Small intestine (tissue), 7 donors: Measurements from ENCODE around the gene VEPH1. TPM values are rescaled to one million over a fixed set of nuclear protein-coding genes. Genes with fewer than 3 reads are reported as not detected.

Experiments
- DNase-seq, 2 donors: peaks; one replicate each; pipeline versions ENCODE4 v3.0.0 to v3.0.0-alpha.2; 2013
- FAIRE-seq: peaks from 2 replicates; lab custom pipeline; 2012; peaks lifted over from hg19 to GRCh38; lab: Jason Lieb, UNC
- H3K27ac ChIP-seq, 3 donors: one replicate each; pipeline ENCODE4 v1.5.1; 2013; ENCODE audit warnings: low read length in 2 of 3, mild to moderate bottlenecking in 2 of 3, control low read depth in 1 of 3, inconsistent platforms in 1 of 3, low read depth in 1 of 3, moderate library complexity in 1 of 3
- H3K27me3 ChIP-seq, 3 donors: one replicate each; pipeline ENCODE4 v1.6.1; 2013; ENCODE audit warnings: low read length in 3 of 3, inconsistent platforms in 1 of 3; ENCODE audit not compliant: control insufficient read depth in 3 of 3, insufficient read depth in 3 of 3
- H3K36me3 ChIP-seq, 3 donors: one replicate each; pipeline ENCODE4 v1.6.1; 2013; ENCODE audit warnings: low read length in 3 of 3, inconsistent platforms in 1 of 3, low read depth in 1 of 3, mild to moderate bottlenecking in 1 of 3, moderate library complexity in 1 of 3; ENCODE audit not compliant: control insufficient read depth in 3 of 3, insufficient read depth in 2 of 3
- H3K4me1 ChIP-seq, 3 donors: one replicate each; pipeline ENCODE4 v1.6.1; 2013; ENCODE audit warnings: low read length in 2 of 3, inconsistent platforms in 1 of 3, low read depth in 1 of 3, mild to moderate bottlenecking in 1 of 3, moderate library complexity in 1 of 3; ENCODE audit not compliant: control insufficient read depth in 3 of 3, insufficient read depth in 2 of 3
- H3K4me3 ChIP-seq, 3 donors: one replicate each; pipeline ENCODE4 v1.5.1; 2013; ENCODE audit warnings: low read length in 3 of 3, control low read depth in 1 of 3, inconsistent platforms in 1 of 3, low read depth in 1 of 3, mild to moderate bottlenecking in 1 of 3, moderate library complexity in 1 of 3
- H3K9me3 ChIP-seq, 2 donors: one replicate each; pipeline ENCODE4 v1.6.1; 2013; ENCODE audit warnings: low read depth in 1 of 2, low read length in 1 of 2; ENCODE audit not compliant: control insufficient read depth in 2 of 2, insufficient read depth in 1 of 2
- WGBS, 3 donors: extraction: QIAGEN DNeasy Blood & Tissue Kit; methylation state at CpG; one replicate each; pipeline ENCODE4 v1.1.7; 2013; 5-methylcytosine and 5-hydroxymethylcytosine counted together
- polyA plus RNA-seq, 4 donors: library from polyadenylated mRNA; stranded (reverse) in 3 of 4; unstranded in 1 of 4; fragments of 200-250 nt in 3 of 4; fragments of 120-200 nt in 1 of 4; gene quantifications; one replicate each; pipeline versions ENCODE4 v1.2.1 to v1.2.3, GENCODE V29; 2013
- donor health status: healthy with polysubstance abuse.
- donor health status: control.
- donor health status: control.
- donor health status: Bipolar disorder and iron deficiency.
- donor health status: healthy.

VEPH1 gene
- polyA plus RNA-seq, 4 donors: 0.04 to 0.18 TPM; not detected in 2

GRCh38 chr3:157375342-157375986 lies 127.8 kb downstream of the VEPH1 start:
- H3K27ac ChIP-seq: no peak overlapping the region
- H3K9me3 ChIP-seq: no peaks in the 10 kb centered on the region
- FAIRE-seq (no peak), DNase-seq (no peak)
- H3K27me3 ChIP-seq: no peaks in the 10 kb centered on the region
- WGBS, 3 donors: 55 to 68% (median 60%) methylated on average over 4 of the region's 4 CpGs
- no peaks in the 10 kb centered on the region for H3K4me1 ChIP-seq
- H3K4me3 ChIP-seq: no peak overlapping the region
- H3K36me3 ChIP-seq: no peaks in the 10 kb centered on the region

GRCh38 chr3:157374933-157375332 lies 128.3 kb downstream of the VEPH1 start:
- DNase-seq (no peak), FAIRE-seq (no peak)
- H3K27me3 ChIP-seq: no peaks in the 10 kb centered on the region
- no peaks in the 10 kb centered on the region for H3K9me3 ChIP-seq
- H3K4me3 ChIP-seq: no peak overlapping the region
- no peaks in the 10 kb centered on the region for H3K4me1 ChIP-seq
- H3K36me3 ChIP-seq: no peaks in the 10 kb centered on the region
- 95 to 96% (median 96%) methylated on average over 3 of the region's 3 CpGs for WGBS, 3 donors
- no peak overlapping the region for H3K27ac ChIP-seq

GRCh38 chr3:157373783-157374182 lies 129.4 kb downstream of the VEPH1 start:
- WGBS, 3 donors: 73 to 80% (median 74%) methylated on average over 6 of the region's 6 CpGs
- Histone ChIP-seq H3K27ac (no peak overlapping the region), H3K36me3 (no peaks in the 10 kb centered on the region), H3K27me3 (no peaks in the 10 kb centered on the region), H3K4me3 (no peak overlapping the region), H3K4me1 (no peaks in the 10 kb centered on the region), H3K9me3 (no peaks in the 10 kb centered on the region)
- no peak for FAIRE-seq
- DNase-seq: no peak

GRCh38 chr3:157370867-157371266 lies 132.3 kb downstream of the VEPH1 start:
- Histone ChIP-seq H3K36me3 (no peaks in the 10 kb centered on the region), H3K27me3 (no peaks in the 10 kb centered on the region), H3K4me3 (no peak overlapping the region), H3K27ac (no peak overlapping the region), H3K9me3 (no peaks in the 10 kb centered on the region), H3K4me1 (no peaks in the 10 kb centered on the region)
- DNase-seq: no peak
- WGBS, 3 donors: 52 to 80% (median 71%) methylated on average over 2 of the region's 2 CpGs
- no peak for FAIRE-seq

DNA sequence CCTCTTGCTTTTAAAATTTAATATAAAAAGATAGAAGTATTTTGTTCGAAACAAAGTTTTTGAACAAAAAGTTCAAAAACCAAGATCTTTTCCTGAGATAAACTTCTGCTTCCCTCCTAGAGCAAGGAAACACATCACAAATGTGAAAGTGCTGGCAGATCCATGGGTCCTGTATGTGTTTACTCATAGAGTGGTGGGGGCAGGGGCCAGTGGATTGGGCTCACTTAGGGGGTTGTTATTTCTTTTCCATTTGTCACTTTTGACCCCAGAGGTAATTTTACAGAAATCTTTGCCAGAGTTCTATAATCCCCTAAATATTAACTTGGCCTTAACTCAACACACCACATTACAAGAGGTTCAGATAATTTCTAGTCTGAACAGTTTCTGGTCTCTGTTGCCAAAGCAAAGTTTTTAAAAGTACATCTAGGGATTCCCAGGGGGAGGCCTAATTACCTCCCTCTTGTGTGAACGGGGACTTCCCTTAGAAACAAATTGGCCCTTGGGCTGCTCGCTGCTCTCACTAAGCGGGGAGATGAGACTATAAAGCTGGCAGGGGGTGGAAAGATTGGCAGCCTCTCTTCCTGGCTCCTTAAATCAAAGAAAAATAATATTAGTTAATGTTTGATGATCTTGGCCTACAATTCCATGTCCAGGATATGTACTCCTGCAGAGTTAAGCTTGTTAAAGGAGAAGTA lies 133.3 kb downstream of the VEPH1 start:
- Histone ChIP-seq H3K27me3 (no peaks in the 10 kb centered on the region), H3K27ac (no peak overlapping the region), H3K4me1 (no peaks in the 10 kb centered on the region), H3K4me3 (no peak overlapping the region), H3K9me3 (no peaks in the 10 kb centered on the region), H3K36me3 (no peaks in the 10 kb centered on the region)
- 41 to 44% (median 43%) methylated on average over 4 of the region's 4 CpGs for WGBS, 3 donors
- DNase-seq (no peak), FAIRE-seq (no peak)

DNA sequence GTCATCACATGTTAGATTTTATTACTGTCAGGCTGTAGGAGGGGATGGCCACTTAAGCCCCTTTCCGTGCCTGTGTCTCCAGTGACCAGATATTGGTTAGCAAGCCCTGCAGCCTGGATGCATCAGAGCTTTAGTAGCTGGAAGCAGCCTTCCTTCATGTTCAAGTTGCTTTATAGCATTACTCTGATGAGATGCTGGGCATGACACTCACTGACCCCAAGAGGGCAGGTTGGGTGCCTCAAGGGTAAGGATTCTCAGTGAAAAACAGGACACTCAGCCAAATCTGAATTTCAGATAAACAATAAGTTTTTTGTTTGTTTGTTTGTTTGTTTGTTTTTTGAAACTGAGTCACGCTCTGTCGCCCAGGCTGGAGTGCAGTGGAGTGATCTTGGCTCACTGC lies 135.0 kb downstream of the VEPH1 start:
- Histone ChIP-seq H3K27ac (no peak overlapping the region), H3K27me3 (no peaks in the 10 kb centered on the region), H3K36me3 (no peaks in the 10 kb centered on the region), H3K4me1 (no peaks in the 10 kb centered on the region), H3K9me3 (no peaks in the 10 kb centered on the region), H3K4me3 (no peak overlapping the region)
- DNase-seq (no peak), FAIRE-seq (no peak)
- 86 to 91% (median 88%) methylated on average over 3 of the region's 3 CpGs for WGBS, 3 donors

DNA sequence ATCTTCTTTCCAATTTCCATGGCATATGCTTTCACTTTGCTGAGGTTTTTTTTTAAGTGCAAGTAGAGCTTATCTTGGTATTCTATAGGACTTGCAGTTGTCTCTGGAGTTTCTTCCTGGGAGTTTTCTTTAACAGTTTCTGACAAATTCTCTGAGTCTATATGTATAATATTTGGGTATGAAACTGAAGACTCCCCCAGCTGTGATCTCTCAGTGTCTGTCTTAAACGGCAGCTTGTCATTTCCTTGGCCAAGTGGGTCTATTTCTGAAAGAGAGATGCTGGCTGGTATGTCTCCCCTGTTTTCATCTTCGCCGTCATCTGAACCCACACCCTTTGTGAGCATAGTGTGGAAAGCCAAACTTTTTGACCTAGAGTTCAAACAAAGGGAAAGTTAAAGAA lies 139.8 kb downstream of the VEPH1 start:
- Histone ChIP-seq H3K4me3 (no peak overlapping the region), H3K4me1 (no peaks in the 10 kb centered on the region), H3K27ac (no peak overlapping the region), H3K9me3 (no peaks in the 10 kb centered on the region), H3K36me3 (no peaks in the 10 kb centered on the region), H3K27me3 (no peaks in the 10 kb centered on the region)
- FAIRE-seq (no peak), DNase-seq (no peak)
- WGBS, 3 donors: 72 to 90% (median 86%) methylated on average over 3 of the region's 3 CpGs

DNA sequence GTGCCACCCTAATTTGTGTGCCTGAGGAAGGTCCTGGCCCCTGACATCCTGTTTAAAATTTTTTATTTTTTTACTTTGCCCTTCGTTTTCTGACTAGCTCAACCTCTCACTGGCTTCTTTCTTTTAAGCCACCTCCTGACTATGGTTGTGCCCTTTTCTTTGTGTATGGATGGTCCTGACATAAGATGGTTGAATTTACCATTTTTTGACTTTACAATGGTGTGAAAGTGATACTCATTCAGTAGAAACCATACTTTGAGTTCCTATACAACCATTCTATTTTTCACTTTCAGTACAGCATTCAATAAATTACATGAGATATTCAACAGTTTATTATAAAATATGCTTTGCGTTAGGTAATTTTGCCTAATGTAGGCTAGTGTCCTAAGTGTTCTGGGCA lies 140.9 kb downstream of the VEPH1 start:
- 68 to 75% (median 73%) methylated on average over 2 of the region's 2 CpGs for WGBS, 3 donors
- H3K9me3 ChIP-seq: no peaks in the 10 kb centered on the region
- no peaks in the 10 kb centered on the region for H3K36me3 ChIP-seq
- H3K4me1 ChIP-seq: no peaks in the 10 kb centered on the region
- no peak for DNase-seq
- no peak overlapping the region for H3K27ac ChIP-seq
- H3K27me3 ChIP-seq: no peaks in the 10 kb centered on the region
- H3K4me3 ChIP-seq: no peak overlapping the region
- no peak for FAIRE-seq
